HG02588 (cell line): ENCODE data around the gene MARS2.
"Not testable (repeated sequence)": the region's sequence is repeated elsewhere in the genome, so short reads cannot be mapped to it uniquely, and the experiment has no call there.

Source experiments
- ATAC-seq: cut with Tn5 transposase; IDR thresholded peaks from one replicate; pipeline ENCODE4 v1.9.1; 2021; ENCODE audit warnings: mild to moderate bottlenecking, moderate library complexity; ENCODE audit not compliant: unreplicated experiment

MARS2 gene

GRCh38 chr2:197705121-197705911 lies at the start of gene MARS2:
MARS2 (plus strand) TSS chr2:197705369; CDS start chr2:197705406, 37 bp downstream.
- peak; percentile 86 for ATAC-seq

- ATAC-seq, result no peak
Measured at GRCh38 chr2:197657562-197657961, 47.6 kb upstream of the MARS2 start.

- no peak for ATAC-seq
Measured at GRCh38 chr2:197661626-197662025, 43.5 kb upstream of the MARS2 start.

GRCh38 chr2:197666277-197666676 lies 38.9 kb upstream of the MARS2 start:
- ATAC-seq, result no peak

GRCh38 chr2:197668296-197668695 lies 36.9 kb upstream of the MARS2 start:
- no peak for ATAC-seq

- no peak for ATAC-seq
Measured at GRCh38 chr2:197669077-197669476, 36.1 kb upstream of the MARS2 start.

- ATAC-seq, result no peak
Measured at GRCh38 chr2:197672371-197672893, 32.7 kb upstream of the MARS2 start.

- ATAC-seq, result no peak
Measured at GRCh38 chr2:197673106-197673505, 32.1 kb upstream of the MARS2 start.

GRCh38 chr2:197673606-197674005 lies 31.6 kb upstream of the MARS2 start:
- ATAC-seq, result no peak

- no peak for ATAC-seq
Measured at GRCh38 chr2:197674060-197674459, 31.1 kb upstream of the MARS2 start.

GRCh38 chr2:197674591-197674990 lies 30.6 kb upstream of the MARS2 start:
- ATAC-seq, result no peak

- ATAC-seq, result no peak
Measured at GRCh38 chr2:197675246-197675645, 29.9 kb upstream of the MARS2 start, which contains the start of gene RFTN2. RFTN2 (minus strand) TSS chr2:197675587; CDS start chr2:197675458, 129 bp downstream.

GRCh38 chr2:197675711-197676188 lies 29.4 kb upstream of the MARS2 start:
- ATAC-seq, result no peak

- ATAC-seq, result no peak
Measured at GRCh38 chr2:197677056-197677455, 28.1 kb upstream of the MARS2 start.

GRCh38 chr2:197677483-197677882 lies 27.7 kb upstream of the MARS2 start:
- no peak for ATAC-seq

GRCh38 chr2:197695206-197695605 lies 10.0 kb upstream of the MARS2 start:
- not testable (repeated sequence) for ATAC-seq

GRCh38 chr2:197695971-197696370 lies 9.2 kb upstream of the MARS2 start:
- ATAC-seq, result not testable (repeated sequence)

- not testable (repeated sequence) for ATAC-seq
Measured at GRCh38 chr2:197696571-197696970, 8.6 kb upstream of the MARS2 start.

GRCh38 chr2:197699724-197700123 lies 5.4 kb upstream of the MARS2 start:
- not testable (repeated sequence) for ATAC-seq

- ATAC-seq, result no peak
Measured at GRCh38 chr2:197700960-197701359, 4.2 kb upstream of the MARS2 start.

- ATAC-seq, result peak; percentile 30
Measured at GRCh38 chr2:197704434-197705120, 592 bp upstream of the MARS2 start.
